Left lung (tissue), 10 donors: Measurements from ENCODE around the gene VEGFA. TPM values are rescaled to one million over a fixed set of nuclear protein-coding genes. Genes with fewer than 3 reads are reported as not detected.

Experiments used
- ATAC-seq: fragments of 200-7000 bp; cut with Tn5 transposase; one replicate; pipeline ENCODE4 v1.9.1; 2020; ENCODE audit warnings: moderate library complexity
- DNase-seq, 4 donors: peaks; one replicate each; pipeline ENCODE4 v3.0.0-alpha.2; 2013 to 2020
- H3K27ac ChIP-seq, 2 donors: fragments of 200-600 bp; sonication (generic) in 1 of 2; one replicate each; pipeline versions ENCODE4 v1.5.0 to v1.8.0; 2020 to 2021
- H3K27me3 ChIP-seq, 2 donors: fragments of 200-600 bp; sonication (generic) in 1 of 2; one replicate each; pipeline versions ENCODE4 v1.5.0 to v1.8.0; 2020 to 2021
- H3K36me3 ChIP-seq, 2 donors: fragments of 200-600 bp; sonication (generic) in 1 of 2; one replicate each; pipeline versions ENCODE4 v1.5.0 to v1.8.0; 2020 to 2021
- H3K4me1 ChIP-seq, 2 donors: fragments of 200-600 bp; one replicate each; pipeline ENCODE4 v1.8.0; 2021
- H3K4me3 ChIP-seq, 2 donors: fragments of 200-600 bp; sonication (generic) in 1 of 2; one replicate each; pipeline versions ENCODE4 v1.5.0 to v1.8.0; 2020 to 2021; ENCODE audit warnings: mild to moderate bottlenecking in 1 of 2
- H3K9me3 ChIP-seq, 2 donors: fragments of 200-600 bp; sonication (generic) in 1 of 2; one replicate each; pipeline versions ENCODE4 v1.5.0 to v1.8.0; 2020 to 2021
- intact Hi-C, 2 donors: fragments of 100-400 bp; cut with DNase I; formaldehyde crosslinking; loops; one replicate each; pipeline versions ENCODE4 v1.11.2 to v1.14.2; 2022
- polyA plus RNA-seq, 6 donors: library from polyadenylated mRNA; unstranded; fragments of 120-200 nt; gene quantifications; one replicate each; pipeline ENCODE4 v1.2.1, GENCODE V29; 2013; ENCODE audit not compliant: insufficient read length in 6 of 6
- total RNA-seq, 2 donors: library from RNA; stranded (reverse); fragmentation: NEBNext Ultra II Directional; extraction: Animal tissue kit (Norgen Biotek cat#: 25700); gene quantifications; one replicate each; pipeline ENCODE4 v1.2.1, GENCODE V29; 2021
- TF ChIP-seq, protein P1 (sequence below), 2 donors: fragments of 200-600 bp; sonication (generic) in 1 of 2; IDR thresholded peaks; one replicate each; pipeline versions ENCODE4 v1.5.0 to v1.8.0; 2021; ENCODE audit warnings: antibody characterized with exemption in 2 of 2
- donor health status: DM: no; HTN: yes; CAD: no.
- donor health status: DM: no; HTN: no; CAD: no.

VEGFA gene
- total and polyA plus RNA-seq, 8 donors: 147 to 349 (median 288) TPM

DNA sequence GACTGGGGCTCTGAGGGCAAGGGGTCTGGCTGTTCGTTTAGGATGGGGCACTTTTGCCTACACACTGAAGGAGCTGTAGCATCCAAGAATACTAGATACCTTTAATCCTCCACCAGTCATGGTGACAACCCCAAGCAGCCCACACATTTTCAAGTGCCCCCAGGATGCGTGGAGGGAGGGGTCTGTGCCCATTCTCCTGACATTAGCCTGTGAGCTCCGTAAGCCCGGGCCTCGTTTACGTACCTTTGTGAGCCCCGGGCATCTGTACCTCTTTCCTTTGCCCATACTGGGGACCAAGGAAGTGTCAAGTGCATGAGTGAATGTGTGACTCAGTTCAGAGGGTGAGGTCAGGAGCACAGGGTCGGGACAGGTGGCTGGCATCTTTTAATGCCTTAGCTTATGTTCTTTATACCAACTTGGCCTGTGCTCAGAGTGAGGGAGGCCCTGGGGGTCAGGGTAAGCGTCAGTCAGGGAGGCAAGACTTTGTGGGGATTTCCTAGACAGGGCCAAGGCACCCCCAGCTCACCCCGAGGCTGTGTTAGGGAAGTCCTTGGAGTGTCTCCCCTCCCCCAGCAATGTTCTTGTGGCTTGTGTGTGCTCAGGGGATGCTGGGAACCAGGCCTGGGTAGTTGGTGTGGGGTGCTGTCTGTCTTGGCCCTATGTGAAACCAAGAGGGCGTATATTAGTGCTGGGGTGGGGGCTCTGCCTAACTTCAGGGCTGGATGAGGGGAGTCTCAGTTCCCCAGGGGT is 12.9 kb downstream of the VEGFA start:
- TF ChIP-seq, protein P1, sequence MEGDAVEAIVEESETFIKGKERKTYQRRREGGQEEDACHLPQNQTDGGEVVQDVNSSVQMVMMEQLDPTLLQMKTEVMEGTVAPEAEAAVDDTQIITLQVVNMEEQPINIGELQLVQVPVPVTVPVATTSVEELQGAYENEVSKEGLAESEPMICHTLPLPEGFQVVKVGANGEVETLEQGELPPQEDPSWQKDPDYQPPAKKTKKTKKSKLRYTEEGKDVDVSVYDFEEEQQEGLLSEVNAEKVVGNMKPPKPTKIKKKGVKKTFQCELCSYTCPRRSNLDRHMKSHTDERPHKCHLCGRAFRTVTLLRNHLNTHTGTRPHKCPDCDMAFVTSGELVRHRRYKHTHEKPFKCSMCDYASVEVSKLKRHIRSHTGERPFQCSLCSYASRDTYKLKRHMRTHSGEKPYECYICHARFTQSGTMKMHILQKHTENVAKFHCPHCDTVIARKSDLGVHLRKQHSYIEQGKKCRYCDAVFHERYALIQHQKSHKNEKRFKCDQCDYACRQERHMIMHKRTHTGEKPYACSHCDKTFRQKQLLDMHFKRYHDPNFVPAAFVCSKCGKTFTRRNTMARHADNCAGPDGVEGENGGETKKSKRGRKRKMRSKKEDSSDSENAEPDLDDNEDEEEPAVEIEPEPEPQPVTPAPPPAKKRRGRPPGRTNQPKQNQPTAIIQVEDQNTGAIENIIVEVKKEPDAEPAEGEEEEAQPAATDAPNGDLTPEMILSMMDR (IDR thresholded peaks at IDR 0.05): no peak
- Histone ChIP-seq H3K4me3 (no peak overlapping the region), H3K4me1 (no peaks in the 10 kb centered on the region), H3K9me3 (no peaks in the 10 kb centered on the region), H3K27me3 (no peaks in the 10 kb centered on the region), H3K27ac (no peak overlapping the region), H3K36me3 (peaks cover 0 to 85% of the 10 kb centered on the region in 2 donors)
- DNase-seq (no peak), ATAC-seq (no peak)
- intact Hi-C loops: no loop called here

DNA sequence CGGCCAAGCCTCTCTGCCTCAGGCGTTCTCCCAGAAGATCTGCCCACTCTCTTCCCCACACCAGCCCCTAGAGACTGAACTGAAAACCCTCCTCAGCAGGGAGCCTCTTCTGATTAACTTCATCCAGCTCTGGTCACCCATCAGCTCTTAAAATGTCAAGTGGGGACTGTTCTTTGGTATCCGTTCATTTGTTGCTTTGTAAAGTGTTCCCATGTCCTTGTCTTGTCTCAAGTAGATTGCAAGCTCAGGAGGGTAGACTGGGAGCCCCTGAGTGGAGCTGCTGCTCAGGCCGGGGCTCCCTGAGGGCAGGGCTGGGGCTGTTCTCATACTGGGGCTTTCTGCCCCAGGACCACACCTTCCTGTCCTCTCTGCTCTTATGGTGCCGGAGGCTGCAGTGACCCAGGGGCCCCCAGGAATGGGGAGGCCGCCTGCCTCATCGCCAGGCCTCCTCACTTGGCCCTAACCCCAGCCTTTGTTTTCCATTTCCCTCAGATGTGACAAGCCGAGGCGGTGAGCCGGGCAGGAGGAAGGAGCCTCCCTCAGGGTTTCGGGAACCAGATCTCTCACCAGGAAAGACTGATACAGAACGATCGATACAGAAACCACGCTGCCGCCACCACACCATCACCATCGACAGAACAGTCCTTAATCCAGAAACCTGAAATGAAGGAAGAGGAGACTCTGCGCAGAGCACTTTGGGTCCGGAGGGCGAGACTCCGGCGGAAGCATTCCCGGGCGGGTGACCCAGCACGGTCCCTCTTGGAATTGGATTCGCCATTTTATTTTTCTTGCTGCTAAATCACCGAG is 14.2 kb downstream of the VEGFA start:
- TF ChIP-seq, protein P1 (IDR thresholded peaks at IDR 0.05): no peak
- Histone ChIP-seq H3K4me3 (no peak overlapping the region), H3K4me1 (peaks cover 0 to 3% of the 10 kb centered on the region in 2 donors), H3K36me3 (peaks cover 0 to 72% of the 10 kb centered on the region in 2 donors), H3K27me3 (no peaks in the 10 kb centered on the region), H3K27ac (no peak overlapping the region), H3K9me3 (no peaks in the 10 kb centered on the region)
- DNase-seq (no peak), ATAC-seq (no peak)
- intact Hi-C loops: no loop called here

DNA sequence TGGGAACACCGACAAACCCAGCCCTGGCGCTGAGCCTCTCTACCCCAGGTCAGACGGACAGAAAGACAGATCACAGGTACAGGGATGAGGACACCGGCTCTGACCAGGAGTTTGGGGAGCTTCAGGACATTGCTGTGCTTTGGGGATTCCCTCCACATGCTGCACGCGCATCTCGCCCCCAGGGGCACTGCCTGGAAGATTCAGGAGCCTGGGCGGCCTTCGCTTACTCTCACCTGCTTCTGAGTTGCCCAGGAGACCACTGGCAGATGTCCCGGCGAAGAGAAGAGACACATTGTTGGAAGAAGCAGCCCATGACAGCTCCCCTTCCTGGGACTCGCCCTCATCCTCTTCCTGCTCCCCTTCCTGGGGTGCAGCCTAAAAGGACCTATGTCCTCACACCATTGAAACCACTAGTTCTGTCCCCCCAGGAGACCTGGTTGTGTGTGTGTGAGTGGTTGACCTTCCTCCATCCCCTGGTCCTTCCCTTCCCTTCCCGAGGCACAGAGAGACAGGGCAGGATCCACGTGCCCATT is 15.3 kb downstream of the VEGFA start:
- DNase-seq: no peak

DNA sequence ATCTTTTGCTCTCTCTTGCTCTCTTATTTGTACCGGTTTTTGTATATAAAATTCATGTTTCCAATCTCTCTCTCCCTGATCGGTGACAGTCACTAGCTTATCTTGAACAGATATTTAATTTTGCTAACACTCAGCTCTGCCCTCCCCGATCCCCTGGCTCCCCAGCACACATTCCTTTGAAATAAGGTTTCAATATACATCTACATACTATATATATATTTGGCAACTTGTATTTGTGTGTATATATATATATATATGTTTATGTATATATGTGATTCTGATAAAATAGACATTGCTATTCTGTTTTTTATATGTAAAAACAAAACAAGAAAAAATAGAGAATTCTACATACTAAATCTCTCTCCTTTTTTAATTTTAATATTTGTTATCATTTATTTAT is 15.9 kb downstream of the VEGFA start:
- no peaks in the 10 kb centered on the region for H3K9me3 ChIP-seq
- H3K4me1 ChIP-seq: peaks cover 0 to 20% of the 10 kb centered on the region in 2 donors
- ATAC-seq (no peak), DNase-seq (no peak)
- intact Hi-C loops: no loop called here
- H3K4me3 ChIP-seq: no peak overlapping the region
- TF ChIP-seq, protein P1 (IDR thresholded peaks at IDR 0.05): no peak
- H3K36me3 ChIP-seq: peaks cover 0 to 56% of the 10 kb centered on the region in 2 donors
- no peaks in the 10 kb centered on the region for H3K27me3 ChIP-seq
- no peak overlapping the region for H3K27ac ChIP-seq

More for the DNA sequence above, 15.3 kb downstream of the VEGFA start:
- Histone ChIP-seq H3K36me3 (peaks cover 0 to 62% of the 10 kb centered on the region in 2 donors), H3K9me3 (no peaks in the 10 kb centered on the region), H3K4me1 (peaks cover 0 to 13% of the 10 kb centered on the region in 2 donors), H3K27ac (no peak overlapping the region), H3K27me3 (no peaks in the 10 kb centered on the region), H3K4me3 (no peak overlapping the region)
- intact Hi-C loops: no loop called here
- TF ChIP-seq, protein P1 (IDR thresholded peaks at IDR 0.05): no peak
- no peak for ATAC-seq
